ENCODE measurements around the gene TNFRSF12A. TPM values are rescaled to one million over a fixed set of nuclear protein-coding genes. Genes with fewer than 3 reads are reported as not detected.

TNFRSF12A gene
- total and polyA plus RNA-seq, 2 donors (not counting 1 experiment from before 2014, with no cell fraction given), result 80.7 to 196 TPM

DNA sequence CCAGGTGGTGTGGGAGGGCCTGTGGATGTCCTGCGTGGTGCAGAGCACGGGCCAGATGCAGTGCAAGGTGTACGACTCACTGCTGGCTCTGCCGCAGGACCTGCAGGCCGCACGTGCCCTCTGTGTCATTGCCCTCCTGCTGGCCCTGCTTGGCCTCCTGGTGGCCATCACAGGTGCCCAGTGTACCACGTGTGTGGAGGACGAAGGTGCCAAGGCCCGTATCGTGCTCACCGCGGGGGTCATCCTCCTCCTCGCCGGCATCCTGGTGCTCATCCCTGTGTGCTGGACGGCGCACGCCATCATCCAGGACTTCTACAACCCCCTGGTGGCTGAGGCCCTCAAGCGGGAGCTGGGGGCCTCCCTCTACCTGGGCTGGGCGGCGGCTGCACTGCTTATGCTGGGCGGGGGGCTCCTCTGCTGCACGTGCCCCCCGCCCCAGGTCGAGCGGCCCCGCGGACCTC is 6.6 kb upstream of the TNFRSF12A start:
- Histone ChIP-seq H3K4me2 (ENCODE audit: extremely low read depth, insufficient read depth, low read length) (no peak overlapping the region), H3K4me1 (ENCODE audit: control insufficient read depth, extremely low read depth, insufficient read depth, low read length) (no peaks in the 10 kb centered on the region), H3K9ac (ENCODE audit: insufficient read depth, low read length) (no peak overlapping the region), H4K20me1 (ENCODE audit: control insufficient read depth, extremely low read depth, insufficient read depth, low read length) (no peaks in the 10 kb centered on the region), H3K79me2 (ENCODE audit: control insufficient read depth, insufficient read depth, low read length) (no peaks in the 10 kb centered on the region), H2AFZ (ENCODE audit: low read length) (no peak overlapping the region), H3K27ac (ENCODE audit: insufficient read depth, low read length) (no peak overlapping the region), H3K4me3 (replicated peaks in 1 of 4; ENCODE audit: control extremely low read depth in 1 of 4, insufficient read depth in 1 of 4, low read depth in 3 of 4, low read length in 4 of 4) (no peak overlapping the region), H3K36me3 (ENCODE audit: control insufficient read depth, insufficient read depth, low read length) (no peaks in the 10 kb centered on the region), H3K27me3 (ENCODE audit: control insufficient read depth, insufficient read depth, low read length) (peaks cover 30% of the 10 kb centered on the region), H3K9me3 (ENCODE audit: control insufficient read depth, insufficient read depth, low read depth, low read length) (no peaks in the 10 kb centered on the region)
- no peak for DNase-seq (ENCODE audit: low read depth in 2 of 2)
- TF ChIP-seq, protein P1, sequence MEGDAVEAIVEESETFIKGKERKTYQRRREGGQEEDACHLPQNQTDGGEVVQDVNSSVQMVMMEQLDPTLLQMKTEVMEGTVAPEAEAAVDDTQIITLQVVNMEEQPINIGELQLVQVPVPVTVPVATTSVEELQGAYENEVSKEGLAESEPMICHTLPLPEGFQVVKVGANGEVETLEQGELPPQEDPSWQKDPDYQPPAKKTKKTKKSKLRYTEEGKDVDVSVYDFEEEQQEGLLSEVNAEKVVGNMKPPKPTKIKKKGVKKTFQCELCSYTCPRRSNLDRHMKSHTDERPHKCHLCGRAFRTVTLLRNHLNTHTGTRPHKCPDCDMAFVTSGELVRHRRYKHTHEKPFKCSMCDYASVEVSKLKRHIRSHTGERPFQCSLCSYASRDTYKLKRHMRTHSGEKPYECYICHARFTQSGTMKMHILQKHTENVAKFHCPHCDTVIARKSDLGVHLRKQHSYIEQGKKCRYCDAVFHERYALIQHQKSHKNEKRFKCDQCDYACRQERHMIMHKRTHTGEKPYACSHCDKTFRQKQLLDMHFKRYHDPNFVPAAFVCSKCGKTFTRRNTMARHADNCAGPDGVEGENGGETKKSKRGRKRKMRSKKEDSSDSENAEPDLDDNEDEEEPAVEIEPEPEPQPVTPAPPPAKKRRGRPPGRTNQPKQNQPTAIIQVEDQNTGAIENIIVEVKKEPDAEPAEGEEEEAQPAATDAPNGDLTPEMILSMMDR (conservative IDR thresholded peaks at IDR 0.05 in 1 of 2, IDR thresholded peaks at IDR 0.05 in 1 of 2; ENCODE audit: low read depth in 1 of 2, low read length in 2 of 2), result no peak
- TF ChIP-seq EZH2 (IDR thresholded peaks at IDR 0.05; ENCODE audit: low read length, missing control alignments), result no peak

DNA sequence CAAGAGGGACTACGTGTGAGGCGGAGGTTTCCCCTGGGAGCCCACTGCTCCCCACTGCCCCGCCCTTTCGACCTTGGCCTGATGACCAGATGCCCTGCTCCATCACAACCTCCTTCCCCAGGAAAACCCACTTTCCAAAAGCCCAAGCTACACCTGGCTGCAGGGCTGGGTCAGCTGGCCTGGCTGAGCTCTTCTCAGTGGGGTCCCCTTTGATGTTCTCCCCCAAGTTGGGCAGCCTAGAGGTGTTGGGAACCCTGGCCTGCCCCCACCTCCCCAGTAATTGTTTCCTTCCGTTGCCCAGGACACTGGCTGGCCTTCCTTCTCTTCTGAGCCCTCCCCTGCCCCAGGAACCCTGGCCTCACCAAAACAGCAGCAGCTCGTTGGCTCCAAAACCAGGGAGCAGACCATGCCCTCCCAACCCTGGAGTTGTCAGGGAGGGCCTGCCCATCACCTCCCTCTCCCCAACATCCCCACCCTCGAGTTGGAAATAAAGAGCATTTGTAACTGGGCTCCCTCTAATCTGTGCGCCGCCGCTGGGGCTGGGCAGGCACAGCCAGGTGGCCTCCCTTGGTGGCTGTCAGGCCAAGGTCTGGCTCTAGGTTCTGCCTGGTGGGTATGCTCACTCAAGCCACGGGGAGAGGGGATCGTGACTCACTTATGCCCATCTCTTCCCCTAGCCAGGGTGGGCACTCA is 6.0 kb upstream of the TNFRSF12A start:
- Histone ChIP-seq H3K4me1 (ENCODE audit: control insufficient read depth, extremely low read depth, insufficient read depth, low read length) (no peaks in the 10 kb centered on the region), H3K36me3 (ENCODE audit: control insufficient read depth, insufficient read depth, low read length) (no peaks in the 10 kb centered on the region), H4K20me1 (ENCODE audit: control insufficient read depth, extremely low read depth, insufficient read depth, low read length) (no peaks in the 10 kb centered on the region), H3K9me3 (ENCODE audit: control insufficient read depth, insufficient read depth, low read depth, low read length) (no peaks in the 10 kb centered on the region), H3K79me2 (ENCODE audit: control insufficient read depth, insufficient read depth, low read length) (no peaks in the 10 kb centered on the region), H3K27me3 (ENCODE audit: control insufficient read depth, insufficient read depth, low read length) (peaks cover 30% of the 10 kb centered on the region), H2AFZ (ENCODE audit: low read length) (no peak overlapping the region), H3K9ac (ENCODE audit: insufficient read depth, low read length) (no peak overlapping the region), H3K27ac (ENCODE audit: insufficient read depth, low read length) (no peak overlapping the region), H3K4me3 (replicated peaks in 1 of 4; ENCODE audit: control extremely low read depth in 1 of 4, insufficient read depth in 1 of 4, low read depth in 3 of 4, low read length in 4 of 4) (no peak overlapping the region), H3K4me2 (ENCODE audit: extremely low read depth, insufficient read depth, low read length) (no peak overlapping the region)
- TF ChIP-seq EZH2 (IDR thresholded peaks at IDR 0.05; ENCODE audit: low read length, missing control alignments), result no peak
- TF ChIP-seq, protein P1 (conservative IDR thresholded peaks at IDR 0.05 in 1 of 2, IDR thresholded peaks at IDR 0.05 in 1 of 2; ENCODE audit: low read depth in 1 of 2, low read length in 2 of 2), result no peak
- no peak for DNase-seq (ENCODE audit: low read depth in 2 of 2)

DNA sequence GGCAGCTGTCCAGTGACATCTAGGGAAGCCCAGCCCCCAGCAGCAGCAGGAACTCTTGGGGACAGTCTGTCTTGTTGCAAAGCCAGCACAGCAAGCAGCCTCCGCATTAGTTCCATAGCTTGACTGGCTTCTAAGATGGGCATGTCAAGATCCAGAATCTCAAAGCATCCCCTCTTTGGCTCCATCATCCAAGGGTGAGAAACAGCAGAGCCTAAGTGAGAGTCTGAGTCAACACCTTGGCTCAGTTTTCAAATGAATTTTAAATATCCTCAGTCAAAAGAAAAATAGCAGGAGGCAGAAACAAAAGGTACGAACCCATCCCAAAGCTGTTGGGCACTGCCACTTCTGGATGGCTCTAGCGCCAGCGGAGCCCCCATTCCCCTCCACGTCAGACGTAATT is 5.2 kb upstream of the TNFRSF12A start:
- Histone ChIP-seq H3K4me2 (ENCODE audit: extremely low read depth, insufficient read depth, low read length) (no peak overlapping the region), H2AFZ (ENCODE audit: low read length) (no peak overlapping the region), H3K27ac (ENCODE audit: insufficient read depth, low read length) (no peak overlapping the region), H3K27me3 (ENCODE audit: control insufficient read depth, insufficient read depth, low read length) (peaks cover 26% of the 10 kb centered on the region), H4K20me1 (ENCODE audit: control insufficient read depth, extremely low read depth, insufficient read depth, low read length) (no peaks in the 10 kb centered on the region), H3K9ac (ENCODE audit: insufficient read depth, low read length) (no peak overlapping the region), H3K4me1 (ENCODE audit: control insufficient read depth, extremely low read depth, insufficient read depth, low read length) (no peaks in the 10 kb centered on the region), H3K36me3 (ENCODE audit: control insufficient read depth, insufficient read depth, low read length) (no peaks in the 10 kb centered on the region), H3K79me2 (ENCODE audit: control insufficient read depth, insufficient read depth, low read length) (no peaks in the 10 kb centered on the region), H3K4me3 (replicated peaks in 1 of 4; ENCODE audit: control extremely low read depth in 1 of 4, insufficient read depth in 1 of 4, low read depth in 3 of 4, low read length in 4 of 4) (no peak overlapping the region), H3K9me3 (ENCODE audit: control insufficient read depth, insufficient read depth, low read depth, low read length) (no peaks in the 10 kb centered on the region)
- TF ChIP-seq EZH2 (IDR thresholded peaks at IDR 0.05; ENCODE audit: low read length, missing control alignments), result no peak
- TF ChIP-seq, protein P1 (conservative IDR thresholded peaks at IDR 0.05 in 1 of 2, IDR thresholded peaks at IDR 0.05 in 1 of 2; ENCODE audit: low read depth in 1 of 2, low read length in 2 of 2), result no peak
- DNase-seq (ENCODE audit: low read depth in 2 of 2), result no peak
